SK-N-SH (cell line): ENCODE results near the gene WDR75. TPM values are rescaled to one million over a fixed set of nuclear protein-coding genes. Genes with fewer than 3 reads are reported as not detected.
A peak's percentile ranks its signal among the peaks of the same experiment; 100 is the strongest.

Experiments
- CTCF ChIA-PET: fragments of 300-600, 350-600 bp; formaldehyde crosslinking; extraction: SDS; loops from one replicate; lab custom pipeline; 2021; lab: Yijun Ruan, JAX
- POLR2A ChIA-PET: fragments of 350-600 bp; sonication (Branson Sonifier 250); formaldehyde crosslinking; extraction: SDS; loops from one replicate; lab custom pipeline; 2020; ENCODE audit warnings: antibody characterized with exemption, inconsistent platforms; lab: Yijun Ruan, JAX
- DNase-seq: peaks from one replicate; pipeline ENCODE4 v3.0.0; 2012
- H2AFZ ChIP-seq: fragments of 200-600 bp; sonication (generic); 2 replicates; pipeline ENCODE4 v1.8.1; 2016; ENCODE audit warnings: antibody characterized with exemption, mild to moderate bottlenecking, low read depth
- H3F3A ChIP-seq: fragments of 200-600 bp; sonication (generic); replicated peaks from 2 replicates; pipeline ENCODE3; 2016; ENCODE audit warnings: antibody characterized with exemption, mild to moderate bottlenecking; ENCODE audit not compliant: insufficient read depth
- H3K27ac ChIP-seq, 2 experiments: fragments of 200-500 bp in 1 of 2; fragments of 200-600 bp in 1 of 2; sonication (Bioruptor generic) in 1 of 2; sonication (generic), shearing (Covaris generic) in 1 of 2; 2 replicates each; pipeline versions ENCODE4 v1.5.1 to v1.6.1; 2014 to 2016; ENCODE audit warnings: low read depth in 2 of 2, inconsistent platforms in 1 of 2, low read length in 1 of 2, mild to moderate bottlenecking in 1 of 2, mixed read lengths in 1 of 2
- H3K27me3 ChIP-seq: fragments of 200-600 bp; sonication (generic), shearing (Covaris generic); 2 replicates; pipeline ENCODE4 v1.6.1; 2016; ENCODE audit warnings: mixed run types; ENCODE audit not compliant: insufficient read depth
- H3K36me3 ChIP-seq, 2 experiments: fragments of 200-500 bp in 1 of 2; fragments of 200-600 bp in 1 of 2; sonication (Bioruptor generic) in 1 of 2; sonication (generic) in 1 of 2; replicated peaks in 1 of 2; 2 replicates each; pipeline versions ENCODE3 to v1.5.1; 2014 to 2016; ENCODE audit warnings: low read length in 1 of 2, mild to moderate bottlenecking in 1 of 2; ENCODE audit not compliant: insufficient read depth in 2 of 2, control insufficient read depth in 1 of 2
- H3K4me1 ChIP-seq, 2 experiments: fragments of 200-500 bp in 1 of 2; fragments of 200-600 bp in 1 of 2; sonication (Bioruptor generic) in 1 of 2; sonication (generic), shearing (Covaris generic) in 1 of 2; 2 replicates each; pipeline versions ENCODE4 v1.5.1 to v1.6.1; 2014 to 2016; ENCODE audit warnings: low read depth in 1 of 2, low read length in 1 of 2, mixed run types in 1 of 2; ENCODE audit not compliant: insufficient read depth in 2 of 2, control insufficient read depth in 1 of 2
- H3K4me2 ChIP-seq: fragments of 200-600 bp; sonication (generic), shearing (Covaris generic); 2 replicates; pipeline ENCODE4 v1.6.1; 2017; ENCODE audit warnings: mixed run types
- H3K4me3 ChIP-seq, 2 experiments: fragments of 200-500 bp in 1 of 2; fragments of 200-600 bp in 1 of 2; sonication (Bioruptor generic) in 1 of 2; sonication (generic), shearing (Covaris generic) in 1 of 2; 2 replicates each; pipeline versions ENCODE4 v1.5.1 to v1.8.1; 2014 to 2016; ENCODE audit warnings: low read depth in 2 of 2, inconsistent platforms in 1 of 2, low read length in 1 of 2, mild to moderate bottlenecking in 1 of 2, mixed read lengths in 1 of 2, moderate library complexity in 1 of 2
- H3K79me2 ChIP-seq: fragments of 200-600 bp; sonication (generic); 2 replicates; pipeline ENCODE4 v1.8.1; 2017; ENCODE audit warnings: mild to moderate bottlenecking; ENCODE audit not compliant: insufficient read depth
- H3K9ac ChIP-seq: fragments of 200-600 bp; sonication (generic); 2 replicates; pipeline ENCODE4 v1.6.1; 2017; ENCODE audit warnings: mixed run types
- H3K9me2 ChIP-seq: fragments of 200-600 bp; sonication (generic); 2 replicates; pipeline ENCODE4 v1.6.1; 2017; ENCODE audit warnings: mixed run types
- H3K9me3 ChIP-seq: fragments of 200-600 bp; sonication (generic); 2 replicates; pipeline ENCODE4 v1.6.1; 2017; ENCODE audit warnings: mixed run types, mild to moderate bottlenecking, moderate library complexity
- H4K20me1 ChIP-seq: fragments of 200-600 bp; sonication (generic); 2 replicates; pipeline ENCODE4 v1.6.1; 2017; ENCODE audit warnings: mild to moderate bottlenecking, mixed run types; ENCODE audit not compliant: insufficient read depth
- CHD2 ChIP-seq: fragments of 150-350 bp; IDR thresholded peaks from 2 replicates; pipeline ENCODE4 v1.6.1; 2018; ENCODE audit warnings: low read length; ENCODE audit not compliant: partially characterized antibody
- CTCF ChIP-seq: fragments of 200-600 bp; sonication (generic); IDR thresholded peaks from 2 replicates; pipeline ENCODE4 v1.6.1; 2017; ENCODE audit warnings: antibody characterized with exemption, mild to moderate bottlenecking, moderate library complexity
- EP300 ChIP-seq, 2 experiments: IDR thresholded peaks; 2 replicates each; pipeline versions ENCODE4 v1.4.0 to v1.6.1; 2012; ENCODE audit warnings: borderline replicate concordance in 1 of 2, low read depth in 1 of 2, low read length in 1 of 2
- FOXJ3 ChIP-seq: sonication (generic); formaldehyde crosslinking; IDR thresholded peaks from 2 replicates; pipeline ENCODE4 v1.5.1; 2020; ENCODE audit warnings: mild to moderate bottlenecking, missing genetic modification reagents
- GATA2 ChIP-seq: sonication (generic); formaldehyde crosslinking; IDR thresholded peaks from 2 replicates; pipeline ENCODE4 v1.5.0; 2020; ENCODE audit warnings: mild to moderate bottlenecking, missing genetic modification reagents
- JUND ChIP-seq: IDR thresholded peaks from 2 replicates; pipeline ENCODE4 v1.4.0; 2012
- NFIC ChIP-seq: IDR thresholded peaks from 2 replicates; pipeline ENCODE4 v1.4.0; 2012; ENCODE audit warnings: borderline replicate concordance
- PBX3 ChIP-seq: IDR thresholded peaks from 2 replicates; pipeline ENCODE4; 2012
- RAD21 ChIP-seq: IDR thresholded peaks from 2 replicates; pipeline ENCODE4 v1.6.1; 2012; ENCODE audit warnings: mild to moderate bottlenecking, low read length
- SMC3 ChIP-seq: IDR thresholded peaks from 2 replicates; pipeline ENCODE4 v1.6.1; 2012; ENCODE audit warnings: low read depth, low read length, improper control_type of control experiment
- TEAD4 ChIP-seq: IDR thresholded peaks from 2 replicates; pipeline ENCODE4 v1.4.0; 2012; ENCODE audit warnings: mild to moderate bottlenecking, borderline replicate concordance; ENCODE audit not compliant: insufficient read depth
- USF1 ChIP-seq: IDR thresholded peaks from 2 replicates; pipeline ENCODE4 v1.4.0; 2012; ENCODE audit warnings: low read depth, borderline replicate concordance
- YY1 ChIP-seq: IDR thresholded peaks from 2 replicates; pipeline ENCODE4 v1.4.0; 2012; ENCODE audit warnings: low read depth, mild to moderate bottlenecking
- ZBTB33 ChIP-seq: IDR thresholded peaks from 2 replicates; pipeline ENCODE4 v1.4.0; 2012; ENCODE audit warnings: low read depth, borderline replicate concordance
- WGBS: methylation state at CpG from one replicate; pipeline ENCODE4 v1.1.6; 2017; ENCODE audit warnings: low lambda C conversion rate; 5-methylcytosine and 5-hydroxymethylcytosine counted together
- polyA plus RNA-seq, 3 experiments: library from polyadenylated mRNA; depleted of rRNA; stranded (reverse); fragments of >200 nt; gene quantifications; 2 replicates each; pipeline ENCODE4 v1.2.3, GENCODE V29; 2012

Gene WDR75
- polyA plus RNA-seq, 1 of the 3 experiments (the other 2 are of a cell fraction), result 25.6 TPM

GRCh38 chr2:189411860-189412259, 29.4 kb upstream of the WDR75 start (continued):
- TF ChIP-seq FOXJ3 (CRISPR knock-in tag), result no peak
- no peak for TF ChIP-seq YY1
- TF ChIP-seq PBX3, result peak; percentile 76
- no peak for TF ChIP-seq GATA2
- TF ChIP-seq TEAD4, result peak; percentile 54; the same call in 1 of the 2 replicates
- peak in 1 of 2 experiments; percentile 90; a peak in 2 of 4 replicates for TF ChIP-seq EP300 (IDR thresholded peaks at IDR 0.05; ENCODE audit: borderline replicate concordance in 1 of 2, low read depth in 1 of 2, low read length in 1 of 2)

GRCh38 chr2:189412330-189412953, 28.8 kb upstream of the WDR75 start:
- H3K27ac ChIP-seq, result peak overlapping the region; percentile 89 to 100
- peaks cover 0 to under 1% of the 10 kb centered on the region in 2 experiments for H3K36me3 ChIP-seq
- DNase-seq, result peak; percentile 32
- no peaks in the 10 kb centered on the region for H4K20me1 ChIP-seq
- peak overlapping the region; percentile 56; the same call in 1 of the 2 replicates for H3K9ac ChIP-seq
- H3K79me2 ChIP-seq, result no peaks in the 10 kb centered on the region
- H3F3A ChIP-seq, result peaks cover 44% of the 10 kb centered on the region
- no peak overlapping the region for H3K4me3 ChIP-seq
- peak; percentile 94 for TF ChIP-seq RAD21
- peak; percentile 85 for TF ChIP-seq SMC3
- TF ChIP-seq JUND, result no peak
- TF ChIP-seq CTCF, result peak; percentile 79
- H3K4me1 ChIP-seq, result peaks cover 18 to 33% of the 10 kb centered on the region in 2 experiments; a peak in 3 of 4 replicates
- H3K9me3 ChIP-seq, result no peaks in the 10 kb centered on the region
- H3K27me3 ChIP-seq, result no peaks in the 10 kb centered on the region
- ChIA-PET CTCF (interaction anchor here (0.6 to 3.6 kb wide), 36 partner anchors 9 to 1985 kb away, joined by 3 to 26 read pairs (median 4); no protein-coding TSS in a partner anchor), POLR2A (no interaction called here)
- WGBS, result 42% methylated on average over 4 of the region's 4 CpGs
- H3K4me2 ChIP-seq, result peak overlapping the region; percentile 20; the same call in 1 of the 2 replicates
- H2AFZ ChIP-seq, result peak overlapping the region; percentile 42
- H3K9me2 ChIP-seq, result no peaks in the 10 kb centered on the region

GRCh38 chr2:189413249-189413648, 28.0 kb upstream of the WDR75 start:
- Histone ChIP-seq H3F3A (peaks cover 36% of the 10 kb centered on the region), H3K36me3 (peaks cover 0 to 3% of the 10 kb centered on the region in 2 experiments), H3K27me3 (no peaks in the 10 kb centered on the region), H2AFZ (0 out of 2 replicates have a peak overlapping the region, but pooled peaks have one; percentile 23), H3K79me2 (no peaks in the 10 kb centered on the region), H3K4me2 (no peak overlapping the region), H3K4me1 (peaks cover 14 to 28% of the 10 kb centered on the region in 2 experiments; a peak in 3 of 4 replicates), H3K27ac (peak overlapping the region; percentile 43 to 100; a peak in 3 of 4 replicates), H4K20me1 (no peaks in the 10 kb centered on the region), H3K9me3 (no peaks in the 10 kb centered on the region), H3K4me3 (no peak overlapping the region), H3K9me2 (0 out of 2 replicates have a peak, but pooled peaks cover 2% of the 10 kb centered on the region), H3K9ac (no peak overlapping the region)
- no peak for DNase-seq
- POLR2A ChIA-PET, result no interaction called here
- CTCF ChIA-PET, result interaction anchor here (0.8 to 3.6 kb wide), 10 partner anchors 18 to 1914 kb away, joined by 3 to 24 read pairs (median 7); no protein-coding TSS in a partner anchor
- 95% methylated on average over 4 of the region's 4 CpGs for WGBS
- TF ChIP-seq NFIC (no peak), USF1 (no peak), RAD21 (no peak), EP300 (IDR thresholded peaks at IDR 0.05; ENCODE audit: borderline replicate concordance in 1 of 2, low read depth in 1 of 2, low read length in 1 of 2) (no peak), ZBTB33 (no peak), CTCF (no peak), CHD2 (no peak), YY1 (no peak), SMC3 (no peak)
